ENCODE results near the gene NAA16. TPM values are rescaled to one million over a fixed set of nuclear protein-coding genes. Genes with fewer than 3 reads are reported as not detected.

Gene NAA16
- total and polyA plus RNA-seq, 2 donors (not counting 1 experiment from before 2014, with no cell fraction given) = 14.3 to 33.5 TPM

- Histone ChIP-seq H2AFZ (ENCODE audit: insufficient read depth, low read depth, low read length, poor library complexity, severe bottlenecking) (no peak overlapping the region), H4K20me1 (ENCODE audit: control insufficient read depth, insufficient read depth, low read length, poor library complexity, severe bottlenecking) (no peaks in the 10 kb centered on the region), H3K79me2 (ENCODE audit: control insufficient read depth, insufficient read depth, low read length) (no peaks in the 10 kb centered on the region), H3K9ac (ENCODE audit: low read length) (no peak overlapping the region), H3K4me3 (ENCODE audit: control extremely low read depth in 1 of 5, extremely low read depth in 1 of 5, insufficient read depth in 1 of 5, low read depth in 2 of 5, low read length in 4 of 5) (no peak overlapping the region), H3K36me3 (replicated peaks in 1 of 2; ENCODE audit: control extremely low read depth in 1 of 2, control insufficient read depth in 1 of 2, extremely low read depth in 1 of 2, insufficient read depth in 2 of 2, low read length in 1 of 2) (no peaks in the 10 kb centered on the region), H3K4me1 (ENCODE audit: control insufficient read depth in 2 of 2, insufficient read depth in 2 of 2, low read length in 2 of 2) (no peaks in the 10 kb centered on the region), H3K9me3 (ENCODE audit: control extremely low read depth in 1 of 3, control insufficient read depth in 2 of 3, insufficient read depth in 1 of 3, low read length in 2 of 3) (peaks cover 0 to 5% (median 0%) of the 10 kb centered on the region in 3 donors), H3K27ac (ENCODE audit: low read length in 2 of 2) (no peak overlapping the region), H3K4me2 (replicated peaks; ENCODE audit: low read depth, low read length, poor library complexity, severe bottlenecking) (no peak overlapping the region), H3K27me3 (replicated peaks in 1 of 4; ENCODE audit: control extremely low read depth in 1 of 4, control insufficient read depth in 3 of 4, insufficient read depth in 4 of 4, low read length in 3 of 4) (peaks cover 0 to 4% (median 1%) of the 10 kb centered on the region in 4 experiments)
- no peak for DNase-seq
- Mint-ChIP-seq H3K27ac (no peak overlapping the region), H3K9me3 (ENCODE audit: insufficient read depth) (no peaks in the 10 kb centered on the region), H3K4me1 (no peaks in the 10 kb centered on the region), H3K27me3 (peaks cover 13% of the 10 kb centered on the region), H3K4me3 (no peak overlapping the region)
- POLR2A ChIA-PET = no interaction called here
- CTCF ChIA-PET = no interaction called here
- no peak for ATAC-seq (ENCODE audit: low read depth)
- intact Hi-C loops (cut with micrococcal nuclease) = no loop called here
- WGBS (ENCODE audit: insufficient coverage) = 96% methylated on average over 3 of the region's 3 CpGs
- no peak for TF ChIP-seq EZH2 (IDR thresholded peaks at IDR 0.05; ENCODE audit: borderline replicate concordance, insufficient read depth, low read depth, low read length, poor library complexity, severe bottlenecking)
- TF ChIP-seq CTCF (IDR thresholded peaks at IDR 0.05) = no peak
Measured at GRCh38 chr13:41387576-41387975, 76.5 kb downstream of the NAA16 start.

- WGBS (ENCODE audit: insufficient coverage) = 94% methylated on average over 3 of the region's 6 CpGs
- Histone ChIP-seq H3K27me3 (replicated peaks in 1 of 4; ENCODE audit: control extremely low read depth in 1 of 4, control insufficient read depth in 3 of 4, insufficient read depth in 4 of 4, low read length in 3 of 4) (peaks cover 0 to 4% (median 1%) of the 10 kb centered on the region in 4 experiments), H3K9me3 (ENCODE audit: control extremely low read depth in 1 of 3, control insufficient read depth in 2 of 3, insufficient read depth in 1 of 3, low read length in 2 of 3) (peaks cover 0 to 5% (median 0%) of the 10 kb centered on the region in 3 donors), H4K20me1 (ENCODE audit: control insufficient read depth, insufficient read depth, low read length, poor library complexity, severe bottlenecking) (no peaks in the 10 kb centered on the region), H3K4me1 (ENCODE audit: control insufficient read depth in 2 of 2, insufficient read depth in 2 of 2, low read length in 2 of 2) (no peaks in the 10 kb centered on the region), H3K27ac (ENCODE audit: low read length in 2 of 2) (no peak overlapping the region), H3K4me2 (replicated peaks; ENCODE audit: low read depth, low read length, poor library complexity, severe bottlenecking) (no peak overlapping the region), H3K79me2 (ENCODE audit: control insufficient read depth, insufficient read depth, low read length) (no peaks in the 10 kb centered on the region), H2AFZ (ENCODE audit: insufficient read depth, low read depth, low read length, poor library complexity, severe bottlenecking) (no peak overlapping the region), H3K36me3 (replicated peaks in 1 of 2; ENCODE audit: control extremely low read depth in 1 of 2, control insufficient read depth in 1 of 2, extremely low read depth in 1 of 2, insufficient read depth in 2 of 2, low read length in 1 of 2) (no peaks in the 10 kb centered on the region), H3K4me3 (ENCODE audit: control extremely low read depth in 1 of 5, extremely low read depth in 1 of 5, insufficient read depth in 1 of 5, low read depth in 2 of 5, low read length in 4 of 5) (no peak overlapping the region), H3K9ac (ENCODE audit: low read length) (no peak overlapping the region)
- no peak overlapping the region for H3K4me3 Mint-ChIP-seq
- no peak for ATAC-seq (ENCODE audit: low read depth)
- POLR2A ChIA-PET = no interaction called here
- intact Hi-C loops (cut with micrococcal nuclease) = no loop called here
- no peak overlapping the region for H3K27ac Mint-ChIP-seq
- H3K9me3 Mint-ChIP-seq (ENCODE audit: insufficient read depth) = no peaks in the 10 kb centered on the region
- TF ChIP-seq EZH2 (IDR thresholded peaks at IDR 0.05; ENCODE audit: borderline replicate concordance, insufficient read depth, low read depth, low read length, poor library complexity, severe bottlenecking) (no peak), CTCF (IDR thresholded peaks at IDR 0.05) (no peak)
- H3K27me3 Mint-ChIP-seq = peaks cover 8% of the 10 kb centered on the region
- DNase-seq = no peak
- H3K4me1 Mint-ChIP-seq = no peaks in the 10 kb centered on the region
- CTCF ChIA-PET = no interaction called here
Measured at GRCh38 chr13:41388143-41388881, 77.2 kb downstream of the NAA16 start.
